Fibroblast of lung (primary cell): ENCODE data around the gene DDI2. TPM values are rescaled to one million over a fixed set of nuclear protein-coding genes. Genes with fewer than 3 reads are reported as not detected.

ENCODE experiments used
- DNase-seq, 2 donors: peaks; one replicate each; pipeline versions ENCODE4 v3.0.0 to v3.0.0-alpha.2; 2010; ENCODE audit warnings: low read depth in 2 of 2
- H2AFZ ChIP-seq: 2 replicates; pipeline ENCODE4 v1.5.1; 2012; ENCODE audit warnings: low read length, control low read depth, inconsistent platforms
- H3K27ac ChIP-seq: 2 replicates; pipeline ENCODE4 v1.5.1; 2011; ENCODE audit warnings: low read length, control low read depth; ENCODE audit not compliant: insufficient read depth
- H3K27me3 ChIP-seq: 2 replicates; pipeline ENCODE4 v1.5.1; 2011; ENCODE audit warnings: mild to moderate bottlenecking, low read length; ENCODE audit not compliant: control insufficient read depth, insufficient read depth
- H3K36me3 ChIP-seq: 2 replicates; pipeline ENCODE4 v1.5.1; 2011; ENCODE audit warnings: low read length; ENCODE audit not compliant: control insufficient read depth, insufficient read depth
- H3K4me1 ChIP-seq: 2 replicates; pipeline ENCODE4 v1.5.1; 2011; ENCODE audit warnings: low read length; ENCODE audit not compliant: control insufficient read depth, insufficient read depth; ENCODE audit errors: extremely low read depth
- H3K4me2 ChIP-seq: 2 replicates; pipeline ENCODE4 v1.5.1; 2011; ENCODE audit warnings: low read length, control low read depth; ENCODE audit not compliant: insufficient read depth; ENCODE audit errors: extremely low read depth
- H3K4me3 ChIP-seq, 4 experiments: fragments of 200-600 bp in 1 of 4; sonication (generic) in 1 of 4; replicated peaks in 1 of 4; 2 replicates each; pipeline ENCODE4 v1.5.1; 2011 to 2016; ENCODE audit warnings: low read length in 4 of 4, low read depth in 3 of 4, mild to moderate bottlenecking in 3 of 4, control low read depth in 2 of 4, inconsistent platforms in 1 of 4, mixed read lengths in 1 of 4; ENCODE audit not compliant: insufficient read depth in 1 of 4; ENCODE audit errors: control extremely low read depth in 1 of 4
- H3K79me2 ChIP-seq: 2 replicates; pipeline ENCODE4 v1.5.1; 2012; ENCODE audit warnings: mild to moderate bottlenecking, low read length, inconsistent platforms; ENCODE audit not compliant: control insufficient read depth, insufficient read depth
- H3K9ac ChIP-seq: 2 replicates; pipeline ENCODE4 v1.5.1; 2011; ENCODE audit warnings: mild to moderate bottlenecking, low read length, control low read depth; ENCODE audit not compliant: insufficient read depth
- H3K9me3 ChIP-seq: 2 replicates; pipeline ENCODE4 v1.5.1; 2012; ENCODE audit warnings: low read depth, low read length; ENCODE audit not compliant: control insufficient read depth, insufficient read depth
- H4K20me1 ChIP-seq: 2 replicates; pipeline ENCODE4 v1.5.1; 2011; ENCODE audit warnings: low read length; ENCODE audit not compliant: control insufficient read depth, insufficient read depth; ENCODE audit errors: extremely low read depth
- CTCF ChIP-seq, 2 donors: IDR thresholded peaks in 1 of 2; conservative IDR thresholded peaks in 1 of 2; 1 replicate in 1 of 2; 2 replicates in 1 of 2; pipeline ENCODE4 v1.5.1; 2011 to 2012; ENCODE audit warnings: low read length in 2 of 2, control low read depth in 1 of 2, inconsistent platforms in 1 of 2, low read depth in 1 of 2, mild to moderate bottlenecking in 1 of 2
- EZH2 ChIP-seq: IDR thresholded peaks from 2 replicates; pipeline ENCODE4 v1.5.1; 2012; ENCODE audit warnings: low read length, control low read depth, mild to moderate bottlenecking; ENCODE audit errors: missing control alignments
- polyA plus RNA-seq, 2 donors: library from polyadenylated mRNA; depleted of rRNA in 1 of 2; stranded (reverse) in 1 of 2; unstranded in 1 of 2; fragments of >200 nt; gene quantifications; 2 replicates each; pipeline ENCODE4 v1.2.1, GENCODE V29; 2011 to 2012; ENCODE audit warnings: missing spikeins in 1 of 2
- total RNA-seq: library from RNA; depleted of rRNA; stranded (reverse); fragments of >200 nt; gene quantifications from 2 replicates; pipeline ENCODE4 v1.2.1, GENCODE V29; 2014

DDI2 gene
- total and polyA plus RNA-seq, 2 donors (not counting 1 experiment from before 2014, with no cell fraction given), result 9.3 to 11.7 TPM

- H3K4me2 ChIP-seq, result peak overlapping the region; percentile 96
- peak overlapping the region; percentile 96 for H3K9ac ChIP-seq
- H3K36me3 ChIP-seq, result no peaks in the 10 kb centered on the region
- peak overlapping the region; percentile 57 for H2AFZ ChIP-seq
- H3K4me1 ChIP-seq, result peaks cover 17% of the 10 kb centered on the region
- DNase-seq, result no peak
- H3K79me2 ChIP-seq, result peaks cover 41% of the 10 kb centered on the region
- H3K4me3 ChIP-seq, result peak overlapping the region; percentile 68 to 85 (median 78)
- TF ChIP-seq CTCF (conservative IDR thresholded peaks at IDR 0.05 in 1 of 2, IDR thresholded peaks at IDR 0.05 in 1 of 2; ENCODE audit: low read depth in 1 of 2, low read length in 2 of 2), result no peak
- TF ChIP-seq EZH2, result no peak
- no peaks in the 10 kb centered on the region for H3K9me3 ChIP-seq
- no peaks in the 10 kb centered on the region for H3K27me3 ChIP-seq
- H3K27ac ChIP-seq, result peak overlapping the region; percentile 96
- no peaks in the 10 kb centered on the region for H4K20me1 ChIP-seq
These were observed 66.2 kb downstream of the DDI2 start for GRCh38 chr1:15683345-15684039.

- Histone ChIP-seq H3K9me3 (no peaks in the 10 kb centered on the region), H3K4me1 (peaks cover 17% of the 10 kb centered on the region), H3K79me2 (peaks cover 44% of the 10 kb centered on the region), H3K4me2 (peak within 1 kb of the TSS; percentile 96), H3K27ac (peak within 1 kb of the TSS; percentile 96), H2AFZ (peak within 1 kb of the TSS; percentile 57), H4K20me1 (no peaks in the 10 kb centered on the region), H3K27me3 (no peaks in the 10 kb centered on the region), H3K4me3 (peak within 1 kb of the TSS; percentile 82 to 96 (median 94)), H3K36me3 (no peaks in the 10 kb centered on the region), H3K9ac (peak within 1 kb of the TSS; percentile 96)
- peak; percentile 40 for DNase-seq
- TF ChIP-seq CTCF (conservative IDR thresholded peaks at IDR 0.05 in 1 of 2, IDR thresholded peaks at IDR 0.05 in 1 of 2; ENCODE audit: low read depth in 1 of 2, low read length in 2 of 2), result no peak
- no peak for TF ChIP-seq EZH2
These were observed 66.8 kb downstream of the DDI2 start, which contains the start of gene PLEKHM2 for GRCh38 chr1:15684042-15684461. Gene PLEKHM2 (plus strand): TSS chr1:15684320. CDS start chr1:15684559, 239 bp downstream.

- no peaks in the 10 kb centered on the region for H3K9me3 ChIP-seq
- peaks cover 17% of the 10 kb centered on the region for H3K4me1 ChIP-seq
- H3K27ac ChIP-seq, result peak overlapping the region; percentile 74
- H3K27me3 ChIP-seq, result no peaks in the 10 kb centered on the region
- DNase-seq, result peak; percentile 22 to 24
- peaks cover 2% of the 10 kb centered on the region for H3K36me3 ChIP-seq
- TF ChIP-seq CTCF (conservative IDR thresholded peaks at IDR 0.05 in 1 of 2, IDR thresholded peaks at IDR 0.05 in 1 of 2; ENCODE audit: low read depth in 1 of 2, low read length in 2 of 2), result peak in 1 of 2 donors; percentile 3
- no peak for TF ChIP-seq EZH2
- H3K79me2 ChIP-seq, result peaks cover 50% of the 10 kb centered on the region
- H3K9ac ChIP-seq, result peak overlapping the region; percentile 90
- peak overlapping the region; percentile 68 for H3K4me2 ChIP-seq
- no peak overlapping the region for H2AFZ ChIP-seq
- H4K20me1 ChIP-seq, result no peaks in the 10 kb centered on the region
- peak overlapping the region; percentile 82 to 96 (median 94) for H3K4me3 ChIP-seq
These were observed 67.4 kb downstream of the DDI2 start for GRCh38 chr1:15684468-15685291.
